ENCODE measurements around the gene CAV2.

CAV2 gene

GRCh38 chr7:116549370-116549769 is 49.8 kb downstream of the CAV2 start:
- no peak overlapping the region for H3K4me3 ChIP-seq (ENCODE audit: low read depth, low read length)
- no peak for TF ChIP-seq CTCF (IDR thresholded peaks at IDR 0.05; ENCODE audit: borderline replicate concordance, insufficient read depth, low read depth, low read length)

GRCh38 chr7:116551692-116552091 is 52.2 kb downstream of the CAV2 start:
- no peak for TF ChIP-seq CTCF (IDR thresholded peaks at IDR 0.05; ENCODE audit: borderline replicate concordance, insufficient read depth, low read depth, low read length)
- no peak overlapping the region for H3K4me3 ChIP-seq (ENCODE audit: low read depth, low read length)

- no peak for TF ChIP-seq CTCF (IDR thresholded peaks at IDR 0.05; ENCODE audit: borderline replicate concordance, insufficient read depth, low read depth, low read length)
- no peak overlapping the region for H3K4me3 ChIP-seq (ENCODE audit: low read depth, low read length)
Measured at GRCh38 chr7:116552602-116553001, 53.1 kb downstream of the CAV2 start.

- no peak overlapping the region for H3K4me3 ChIP-seq (ENCODE audit: low read depth, low read length)
- no peak for TF ChIP-seq CTCF (IDR thresholded peaks at IDR 0.05; ENCODE audit: borderline replicate concordance, insufficient read depth, low read depth, low read length)
Measured at GRCh38 chr7:116553168-116553964, 53.8 kb downstream of the CAV2 start.

GRCh38 chr7:116554436-116554835 is 54.9 kb downstream of the CAV2 start:
- no peak for TF ChIP-seq CTCF (IDR thresholded peaks at IDR 0.05; ENCODE audit: borderline replicate concordance, insufficient read depth, low read depth, low read length)
- H3K4me3 ChIP-seq (ENCODE audit: low read depth, low read length) = no peak overlapping the region

GRCh38 chr7:116554911-116555310 is 55.4 kb downstream of the CAV2 start:
- TF ChIP-seq CTCF (IDR thresholded peaks at IDR 0.05; ENCODE audit: borderline replicate concordance, insufficient read depth, low read depth, low read length) = no peak
- H3K4me3 ChIP-seq (ENCODE audit: low read depth, low read length) = no peak overlapping the region

GRCh38 chr7:116557066-116557585 is 57.6 kb downstream of the CAV2 start:
- no peak for TF ChIP-seq CTCF (IDR thresholded peaks at IDR 0.05; ENCODE audit: borderline replicate concordance, insufficient read depth, low read depth, low read length)
- no peak overlapping the region for H3K4me3 ChIP-seq (ENCODE audit: low read depth, low read length)
